Choroid plexus epithelial cell (primary cell): ENCODE data around the gene SAA1.
"Not testable (repeated sequence)": the region's sequence is repeated elsewhere in the genome, so short reads cannot be mapped to it uniquely, and the experiment has no call there.

ENCODE experiments used
- DNase-seq: peaks from one replicate; pipeline ENCODE4 v3.0.0-alpha.2; 2010; ENCODE audit warnings: low read depth
- H3K4me3 ChIP-seq: 2 replicates; pipeline ENCODE4 v1.5.1; 2011; ENCODE audit warnings: low read depth, mild to moderate bottlenecking, control low read depth, low read length, moderate library complexity
- TF ChIP-seq, protein P1 (sequence below): conservative IDR thresholded peaks from 2 replicates; pipeline ENCODE4 v1.5.1; 2011; ENCODE audit warnings: low read depth, mild to moderate bottlenecking, control low read depth, inconsistent platforms, low read length, moderate library complexity

SAA1 gene

DNA sequence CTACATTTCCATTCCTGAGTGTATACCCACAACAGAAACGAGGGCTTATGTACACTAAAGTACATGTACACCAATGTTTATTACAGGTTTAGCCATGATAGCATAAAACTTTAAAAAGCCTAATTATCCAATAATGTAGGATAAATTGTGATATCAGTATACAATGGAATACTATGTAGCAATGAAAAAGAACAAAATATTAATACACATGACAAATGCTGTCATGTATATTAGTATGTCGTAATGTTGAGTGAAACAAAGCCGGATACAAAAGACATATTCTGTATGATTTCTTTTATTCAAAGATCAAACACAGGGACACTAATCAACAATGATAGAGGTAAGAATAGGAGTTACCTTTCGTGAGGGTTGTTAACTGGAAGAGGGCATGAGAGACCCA is 32.2 kb upstream of the SAA1 start:
- no peak for DNase-seq
- TF ChIP-seq, protein P1, sequence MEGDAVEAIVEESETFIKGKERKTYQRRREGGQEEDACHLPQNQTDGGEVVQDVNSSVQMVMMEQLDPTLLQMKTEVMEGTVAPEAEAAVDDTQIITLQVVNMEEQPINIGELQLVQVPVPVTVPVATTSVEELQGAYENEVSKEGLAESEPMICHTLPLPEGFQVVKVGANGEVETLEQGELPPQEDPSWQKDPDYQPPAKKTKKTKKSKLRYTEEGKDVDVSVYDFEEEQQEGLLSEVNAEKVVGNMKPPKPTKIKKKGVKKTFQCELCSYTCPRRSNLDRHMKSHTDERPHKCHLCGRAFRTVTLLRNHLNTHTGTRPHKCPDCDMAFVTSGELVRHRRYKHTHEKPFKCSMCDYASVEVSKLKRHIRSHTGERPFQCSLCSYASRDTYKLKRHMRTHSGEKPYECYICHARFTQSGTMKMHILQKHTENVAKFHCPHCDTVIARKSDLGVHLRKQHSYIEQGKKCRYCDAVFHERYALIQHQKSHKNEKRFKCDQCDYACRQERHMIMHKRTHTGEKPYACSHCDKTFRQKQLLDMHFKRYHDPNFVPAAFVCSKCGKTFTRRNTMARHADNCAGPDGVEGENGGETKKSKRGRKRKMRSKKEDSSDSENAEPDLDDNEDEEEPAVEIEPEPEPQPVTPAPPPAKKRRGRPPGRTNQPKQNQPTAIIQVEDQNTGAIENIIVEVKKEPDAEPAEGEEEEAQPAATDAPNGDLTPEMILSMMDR: no peak
- H3K4me3 ChIP-seq: no peak overlapping the region

DNA sequence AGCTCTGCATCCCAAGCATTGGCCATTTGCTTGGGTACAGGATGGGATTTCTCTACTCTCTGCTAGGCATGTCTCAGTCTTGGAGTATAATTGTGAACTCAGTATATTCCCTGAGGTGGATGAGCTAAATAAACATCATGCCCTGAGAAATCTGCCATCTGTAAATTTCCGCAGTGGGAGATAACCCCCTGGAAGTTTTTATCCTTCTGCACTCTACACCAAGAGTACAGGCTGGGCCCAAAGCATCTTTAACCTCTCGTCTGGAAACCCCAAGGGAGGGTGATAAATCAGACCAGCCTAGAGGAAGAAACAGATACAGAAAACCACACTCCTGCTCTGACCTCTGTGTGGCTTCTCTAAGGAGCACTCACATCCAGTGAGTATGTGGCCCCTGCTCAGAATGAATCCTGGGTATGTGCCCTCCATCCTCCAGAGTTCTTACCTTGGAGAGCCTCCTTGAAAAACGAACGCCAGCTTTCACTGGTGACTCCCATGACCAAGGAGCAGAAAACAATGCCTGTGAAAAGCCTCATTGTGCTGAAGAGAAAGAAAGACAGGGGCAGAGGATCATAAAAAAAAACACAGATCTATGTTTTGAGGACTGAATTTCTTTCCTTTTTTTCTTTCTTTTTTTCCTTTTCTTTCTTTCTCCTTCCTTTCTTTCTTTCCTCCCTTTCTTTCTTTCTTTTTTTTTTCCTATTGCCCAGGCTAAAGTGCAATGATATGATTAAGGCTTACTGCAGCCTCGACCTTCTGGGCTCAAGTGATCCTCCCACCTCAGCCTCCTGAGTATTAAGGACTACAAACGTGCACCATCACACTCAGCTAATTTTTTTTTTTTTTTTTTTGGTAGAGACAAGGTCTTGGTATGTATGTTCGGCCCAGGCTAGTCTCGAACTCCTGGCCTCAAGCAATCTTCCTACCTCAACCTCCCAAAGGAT is 30.4 kb upstream of the SAA1 start:
- H3K4me3 ChIP-seq: no peak overlapping the region
- no peak for DNase-seq
- TF ChIP-seq, protein P1: no peak

DNA sequence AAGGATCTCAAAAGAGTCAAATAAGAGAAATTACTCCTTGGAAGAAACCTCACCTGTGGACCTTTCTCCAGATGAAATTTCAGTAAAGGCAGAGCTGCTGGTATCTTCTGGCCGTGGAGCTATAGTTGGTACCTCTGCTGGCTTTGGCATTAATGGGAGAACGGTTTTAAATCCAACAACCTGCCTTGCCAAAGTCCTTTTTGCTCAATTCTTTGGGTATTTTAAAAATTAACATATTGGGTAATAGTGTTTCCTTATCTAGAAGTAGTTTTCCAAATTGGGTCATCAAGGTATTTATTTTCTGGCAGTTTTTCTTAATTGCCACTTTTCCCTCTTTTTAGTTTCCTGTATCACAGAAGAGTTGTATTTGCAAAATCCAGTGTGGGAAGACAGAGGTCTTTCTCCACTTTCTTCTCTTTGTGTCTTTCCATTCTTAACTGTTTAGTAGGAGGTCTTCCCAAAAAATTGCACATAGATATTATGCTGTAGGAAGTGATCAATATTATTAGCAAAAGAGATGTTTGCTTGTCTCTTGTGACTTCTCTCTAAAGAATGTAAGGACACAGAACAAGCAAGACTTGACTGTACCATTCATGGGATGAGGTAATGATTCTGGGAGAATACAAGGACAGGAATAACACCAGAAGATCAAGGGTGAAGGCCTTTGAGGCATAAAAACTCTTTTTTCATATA is 29.3 kb upstream of the SAA1 start, which contains the start of gene SAA4:
Gene SAA4 (minus strand): TSS at position 139 of the 693 bp plus-strand sequence. CDS start 876 bp downstream, outside the sequence.
- TF ChIP-seq, protein P1: no peak
- no peak within 1 kb of the TSS for H3K4me3 ChIP-seq
- no peak for DNase-seq

DNA sequence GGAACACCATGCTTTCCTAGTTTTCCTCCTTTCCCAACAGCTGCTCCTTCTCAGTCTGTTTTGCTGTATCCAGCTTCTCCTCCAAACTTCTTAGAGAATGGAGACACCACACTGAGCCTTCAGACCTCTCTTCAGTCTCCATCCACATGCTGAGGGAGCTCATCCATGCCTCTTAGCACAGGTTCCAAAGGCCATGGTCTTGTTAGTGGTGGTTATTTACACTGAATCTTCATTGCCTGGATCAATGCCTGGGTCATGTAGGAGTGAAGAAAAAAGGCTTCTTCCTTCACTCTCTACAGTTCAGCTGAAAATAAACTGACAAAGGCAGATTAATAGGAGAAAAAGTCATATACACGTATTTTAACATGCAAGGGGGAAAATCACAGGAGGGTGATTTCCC is 26.4 kb upstream of the SAA1 start:
- TF ChIP-seq, protein P1: no peak
- H3K4me3 ChIP-seq: no peak overlapping the region
- DNase-seq: no peak

DNA sequence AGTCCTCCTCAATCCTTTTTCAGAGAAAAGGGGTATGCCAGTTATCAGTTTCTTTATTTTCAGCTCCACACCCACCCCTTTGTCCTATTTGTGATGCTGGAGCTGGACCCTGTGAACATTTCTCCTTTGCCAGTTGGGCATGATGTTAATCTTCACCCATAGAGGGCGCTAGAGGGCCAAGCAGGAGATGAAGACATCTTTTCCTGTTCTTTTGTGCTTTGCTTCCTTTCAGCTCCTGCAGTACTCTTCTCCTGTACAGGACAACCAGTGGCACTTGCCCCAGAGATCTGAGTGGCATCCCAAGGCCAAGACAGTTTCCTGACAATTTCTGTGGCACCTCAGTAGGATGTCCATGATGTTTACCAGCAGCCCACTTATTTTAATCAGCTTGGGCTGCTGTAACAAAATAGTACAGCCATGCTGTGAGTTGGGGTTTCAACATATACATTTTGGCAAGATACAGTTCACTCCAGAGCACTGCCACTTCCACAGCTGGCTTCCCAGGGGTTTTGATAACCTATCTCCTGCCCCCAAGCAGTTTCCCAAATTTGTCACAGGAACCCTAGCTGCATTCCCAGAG is 22.2 kb upstream of the SAA1 start:
- peak; percentile 88 for DNase-seq
- TF ChIP-seq, protein P1: peak; percentile 96
- no peak overlapping the region for H3K4me3 ChIP-seq

DNA sequence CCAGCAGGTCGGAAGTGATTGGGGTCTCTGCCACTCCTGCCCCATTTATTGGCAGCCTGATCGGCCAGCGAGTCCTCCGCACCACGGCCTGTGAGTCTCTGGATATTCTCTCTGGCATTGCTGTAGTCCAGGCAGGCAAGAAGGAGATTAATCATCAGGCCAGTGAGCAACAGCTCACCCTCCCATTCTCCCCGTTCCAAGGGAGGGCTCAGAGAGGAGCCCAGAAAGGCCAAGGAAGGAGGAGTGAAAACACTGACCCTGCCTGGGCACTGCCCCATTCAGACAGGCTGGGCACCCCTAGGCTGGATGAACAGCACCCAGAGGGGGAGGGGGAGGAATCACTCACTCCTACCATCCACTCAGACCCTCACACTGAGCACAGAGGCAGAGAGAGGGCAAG is 20.7 kb upstream of the SAA1 start:
- H3K4me3 ChIP-seq: no peak overlapping the region
- TF ChIP-seq, protein P1: no peak
- DNase-seq: no peak

DNA sequence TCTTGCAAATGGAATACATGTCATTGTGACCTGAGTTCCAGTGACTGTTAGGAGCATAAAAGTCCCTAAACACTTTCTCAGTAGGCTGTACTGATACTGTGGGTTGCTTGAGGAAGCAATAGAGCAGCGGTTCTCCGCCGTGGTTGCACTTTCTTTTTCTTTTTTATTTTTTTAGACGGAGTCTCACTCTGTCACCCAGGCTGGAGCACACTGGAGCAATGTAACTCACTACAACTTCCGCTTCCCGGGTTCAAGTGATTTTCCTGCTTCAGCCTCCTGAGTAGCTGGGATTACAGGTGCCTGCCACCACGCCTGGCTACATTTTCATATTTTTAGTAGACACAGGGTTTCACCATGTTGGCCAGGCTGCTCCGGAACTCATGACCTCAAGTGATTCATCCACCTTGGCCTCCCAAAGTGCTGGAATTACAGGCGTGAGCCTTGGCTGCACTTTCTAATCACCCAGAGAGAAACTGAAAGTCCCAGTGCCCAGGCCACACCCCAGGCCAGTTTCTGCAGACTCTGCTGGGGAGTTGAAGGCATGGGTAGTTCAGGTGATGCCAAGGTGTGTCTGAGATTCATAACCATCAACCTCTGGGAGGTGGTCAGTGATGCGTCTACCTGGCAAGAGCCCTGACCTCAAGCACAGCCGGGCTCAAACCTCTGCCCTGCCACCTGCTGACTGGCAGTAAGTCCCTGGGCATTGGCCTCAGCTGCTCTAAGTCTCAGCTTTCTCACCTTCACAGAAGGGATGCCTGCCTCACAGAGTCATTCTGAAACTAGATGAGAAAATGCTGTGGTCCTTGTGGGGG is 19.5 kb upstream of the SAA1 start:
- not testable (repeated sequence) for DNase-seq, H3K4me3 ChIP-seq

DNA sequence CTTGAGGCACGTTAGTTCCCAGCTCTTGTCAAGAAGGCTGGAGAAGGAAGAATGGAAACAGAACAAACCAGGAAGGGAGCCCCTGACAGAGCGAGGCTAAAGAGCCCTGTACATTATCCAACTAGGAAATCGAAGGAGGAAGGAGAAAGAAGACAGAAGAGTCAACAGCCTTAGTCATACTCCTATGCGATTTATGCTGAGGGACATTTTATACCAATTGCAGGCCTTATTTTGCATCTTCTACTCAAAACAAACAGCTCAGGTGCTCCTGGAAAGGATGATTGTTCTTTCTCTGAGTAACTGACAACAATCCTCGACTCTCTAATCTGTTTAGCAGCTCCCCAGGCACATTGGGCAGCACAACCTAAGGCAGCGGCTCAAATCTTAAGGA is 18.9 kb upstream of the SAA1 start:
- not testable (repeated sequence) for DNase-seq

More for the DNA sequence above, 18.9 kb upstream of the SAA1 start:
- H3K4me3 ChIP-seq: not testable (repeated sequence)
